ENCODE data around the gene CCR4. TPM values are rescaled to one million over a fixed set of nuclear protein-coding genes. Genes with fewer than 3 reads are reported as not detected.

The CCR4 gene
- total and polyA plus RNA-seq, 2 of the 13 experiments (the other 11 are each of a cell fraction or from before 2014, with no cell fraction given): 0.04 to 0.05 TPM

- TF ChIP-seq SP140L (CRISPR knock-in tag; IDR thresholded peaks at IDR 0.05; ENCODE audit: borderline replicate concordance) (no peak), DR1 (CRISPR knock-in tag; IDR thresholded peaks at IDR 0.05) (no peak), SP1 (IDR thresholded peaks at IDR 0.05) (no peak), SP1 (CRISPR knock-in tag; IDR thresholded peaks at IDR 0.05) (no peak), ZNF326 (CRISPR knock-in tag; IDR thresholded peaks at IDR 0.05; ENCODE audit: borderline replicate concordance) (no peak), FOSL1 (CRISPR knock-in tag; IDR thresholded peaks at IDR 0.05; ENCODE audit: borderline replicate concordance) (no peak), ZBTB44 (CRISPR knock-in tag; IDR thresholded peaks at IDR 0.05) (no peak), U2AF1 (optimal IDR thresholded peaks at IDR 0.05; ENCODE audit: low read depth, low read length) (no peak), MAFK (conservative IDR thresholded peaks at IDR 0.05 in 1 of 2, IDR thresholded peaks at IDR 0.05 in 1 of 2; ENCODE audit: low read length in 2 of 2) (no peak), ZFP62 (CRISPR knock-in tag; IDR thresholded peaks at IDR 0.05) (no peak), SMYD3 (CRISPR knock-in tag; IDR thresholded peaks at IDR 0.05) (no peak), ZIK1 (CRISPR knock-in tag; IDR thresholded peaks at IDR 0.05; ENCODE audit: borderline replicate concordance, low read depth) (no peak)
- H3K4me1 ChIP-seq (ENCODE audit: insufficient read depth, low read length): peaks cover 14% of the 10 kb centered on the region; the same call in 1 of the 2 replicates
- intact Hi-C loops (cut with micrococcal nuclease; ENCODE audit: unreplicated experiment): loop anchor here (5.0 to 10.0 kb wide), 2 partner anchors 56 to 423 kb away; no protein-coding TSS in a partner anchor
- no peaks in the 10 kb centered on the region for H3K36me3 ChIP-seq (replicated peaks in 1 of 2; ENCODE audit: control insufficient read depth in 1 of 2, insufficient read depth in 2 of 2, low read length in 2 of 2)
- DNase-seq (ENCODE audit: low spot score) (no peak), ATAC-seq (no peak), FAIRE-seq (no peak)
- H4K20me1 ChIP-seq (ENCODE audit: insufficient read depth, low read length): no peaks in the 10 kb centered on the region
- H2AFZ ChIP-seq (ENCODE audit: low read length): no peak overlapping the region
- no peaks in the 10 kb centered on the region for H3K9me3 ChIP-seq (ENCODE audit: low read length)
- H3K4me2 ChIP-seq (ENCODE audit: low read depth, low read length): no peak overlapping the region
- BruUV-seq (replicated peaks): no TSS peak
- no peaks in the 10 kb centered on the region for H3K79me2 ChIP-seq (ENCODE audit: insufficient read depth, low read length)
- POLR2A ChIA-PET: no interaction called here
- H3K27ac ChIP-seq (ENCODE audit: extremely low read length, insufficient read depth, low read length): no peak overlapping the region
- WGBS (ENCODE audit: low lambda C conversion rate): 68% methylated on average over 10 of the region's 10 CpGs
- no peak overlapping the region for H3K9ac ChIP-seq (ENCODE audit: insufficient read depth, low read depth, low read length)
- CTCF ChIA-PET (ENCODE audit: low intra/inter-chr PET ratio, low total read pairs): interaction anchor here (4.6 kb wide), 1 partner anchor 126 kb away, joined by 38 read pairs; no protein-coding TSS in a partner anchor
- H3K4me3 ChIP-seq (replicated peaks in 1 of 3; ENCODE audit: insufficient read depth in 1 of 3, low read depth in 2 of 3, low read length in 3 of 3): no peak overlapping the region
- in situ Hi-C loops (cut with HindIII; ENCODE audit: extremely low pct_ligation_motif_present, low pct_unique_long_range_greater_than_20kb): no loop called here
- no peaks in the 10 kb centered on the region for H3K27me3 ChIP-seq (ENCODE audit: control insufficient read depth in 1 of 2, insufficient read depth in 2 of 2, low read length in 2 of 2)
These were observed 2.6 kb upstream of the CCR4 start for GRCh38 chr3:32948625-32949445.

Data from HepG2 (cell line).